ENCODE measurements around the gene SPATA22.

DNA sequence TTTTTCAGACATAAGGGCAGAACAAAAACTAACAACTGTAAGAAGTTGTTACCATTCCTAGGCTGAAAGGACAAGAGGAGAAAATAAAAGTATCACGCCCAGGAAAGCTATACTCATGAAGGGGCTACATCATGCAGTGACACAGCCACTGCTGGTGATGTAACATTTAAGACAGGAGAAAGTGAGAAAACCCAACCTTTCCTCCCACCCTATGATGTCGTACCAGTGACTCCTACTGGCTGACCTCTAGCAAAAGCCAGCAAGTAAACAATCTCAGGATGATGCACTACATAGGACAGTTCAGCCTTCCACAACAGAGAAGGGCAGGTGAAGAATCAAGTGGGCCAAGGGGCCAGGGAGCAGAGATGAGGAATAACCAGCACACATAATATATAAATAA, 24.0 kb downstream of the SPATA22 start:
- TF ChIP-seq POLR2A (IDR thresholded peaks at IDR 0.05; ENCODE audit: low read length) (no peak), GATA1 (IDR thresholded peaks at IDR 0.05; ENCODE audit: low read depth, low read length) (no peak)

Measured in erythroblast (primary cell).